ENCODE results near the gene BMPR1B. TPM values are rescaled to one million over a fixed set of nuclear protein-coding genes. Genes with fewer than 3 reads are reported as not detected.

BMPR1B gene
- polyA plus RNA-seq, 2 of the 4 experiments (the other 2 are of a cell fraction) = 6.4 to 21.2 TPM

DNA sequence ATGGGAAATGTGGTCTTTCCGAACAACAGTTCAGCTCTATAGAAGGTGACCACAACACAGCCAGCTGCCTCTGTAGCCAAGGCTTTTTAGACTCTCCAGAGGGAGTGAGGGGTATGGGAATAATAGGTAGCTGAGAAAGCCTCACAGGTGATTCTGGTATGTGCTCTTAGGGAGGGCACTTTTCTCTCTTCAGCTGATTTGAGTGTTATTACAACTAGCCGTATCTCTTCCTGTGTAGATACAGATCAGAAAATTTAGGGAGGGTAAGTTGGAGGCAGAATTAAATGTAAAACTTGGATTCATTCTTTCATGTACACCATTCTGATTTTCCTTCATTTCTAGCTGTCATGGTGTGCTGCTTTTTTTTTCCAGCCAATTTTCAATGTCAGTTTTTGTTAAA is 154.9 kb downstream of the BMPR1B start (continued):
- no peak for TF ChIP-seq PBX3 (IDR thresholded peaks at IDR 0.05)

DNA sequence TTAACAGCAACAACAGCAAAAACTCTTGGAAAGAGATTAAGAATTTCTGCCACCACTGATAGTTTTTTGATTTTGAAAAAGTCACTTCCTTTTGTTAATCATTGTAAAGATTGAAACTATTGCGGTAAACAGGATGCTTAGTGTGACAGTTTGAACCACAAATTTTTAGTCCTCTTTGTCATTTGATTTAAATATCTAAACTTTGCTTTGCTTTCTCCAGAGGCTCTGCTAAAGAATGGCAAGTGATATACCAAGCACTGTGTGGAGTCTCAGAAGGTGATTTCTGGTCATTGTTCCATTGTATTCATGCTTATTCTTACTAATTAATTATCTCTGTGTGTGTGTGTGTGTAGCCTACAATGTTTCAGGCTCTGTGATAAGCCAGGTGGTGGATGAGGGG is 155.6 kb downstream of the BMPR1B start:
- Histone ChIP-seq H3K9me3 (no peaks in the 10 kb centered on the region), H3K4me2 (no peak overlapping the region), H3K4me1 (no peaks in the 10 kb centered on the region; the same call in 2 of the 3 replicates), H3K27ac (no peak overlapping the region), H3K4me3 (no peak overlapping the region)
- no peak for TF ChIP-seq SMC3 (IDR thresholded peaks at IDR 0.05)
- no peak for TF ChIP-seq RAD21 (conservative IDR thresholded peaks at IDR 0.05 in 1 of 2, IDR thresholded peaks at IDR 0.05 in 1 of 2)
- no peak for TF ChIP-seq POLR2AphosphoS2 (conservative IDR thresholded peaks at IDR 0.05; ENCODE audit: low read length)
- no peak for TF ChIP-seq EHF (CRISPR knock-in tag; IDR thresholded peaks at IDR 0.05)
- TF ChIP-seq MYC (IDR thresholded peaks at IDR 0.05; ENCODE audit: borderline replicate concordance, low read length) = no peak
- no peak for DNase-seq (ENCODE audit: low read depth in 1 of 2, low spot score in 1 of 2)
- WGBS (ENCODE audit: missing lambda C conversion rate) = 93% methylated on average over 1 of the region's 1 CpG
- CTCF ChIA-PET = no interaction called here
- POLR2A ChIA-PET = no interaction called here
- no peak for ATAC-seq
- FAIRE-seq = no peak

GRCh38 chr4:94917146-94917545 is 159.4 kb downstream of the BMPR1B start:
- POLR2A ChIA-PET = no interaction called here
- CTCF ChIA-PET = no interaction called here
- no peak for DNase-seq (ENCODE audit: low read depth in 1 of 2, low spot score in 1 of 2)

GRCh38 chr4:94918543-94918942 is 160.8 kb downstream of the BMPR1B start:
- POLR2A ChIA-PET = no interaction called here
- 86% methylated on average over 1 of the region's 1 CpG for WGBS (ENCODE audit: missing lambda C conversion rate)

More at GRCh38 chr4:94917146-94917545, 159.4 kb downstream of the BMPR1B start:
- WGBS (ENCODE audit: missing lambda C conversion rate) = 93% methylated on average over 2 of the region's 2 CpGs
- H3K27ac ChIP-seq = no peak overlapping the region
- ATAC-seq (no peak), FAIRE-seq (no peak)
- H3K9me3 ChIP-seq = no peaks in the 10 kb centered on the region
- no peak for TF ChIP-seq RNF2 (IDR thresholded peaks at IDR 0.05; ENCODE audit: borderline replicate concordance, low read depth)
- TF ChIP-seq ZC3H11A (IDR thresholded peaks at IDR 0.05) = no peak
- no peak for TF ChIP-seq JUNB (IDR thresholded peaks at IDR 0.05)
- no peak for TF ChIP-seq NPAS2 (CRISPR knock-in tag; IDR thresholded peaks at IDR 0.05; ENCODE audit: borderline replicate concordance)
- TF ChIP-seq KDM5A (IDR thresholded peaks at IDR 0.05) = no peak
- no peak for TF ChIP-seq HOXB5 (CRISPR knock-in tag; IDR thresholded peaks at IDR 0.05)
- TF ChIP-seq, protein P1, sequence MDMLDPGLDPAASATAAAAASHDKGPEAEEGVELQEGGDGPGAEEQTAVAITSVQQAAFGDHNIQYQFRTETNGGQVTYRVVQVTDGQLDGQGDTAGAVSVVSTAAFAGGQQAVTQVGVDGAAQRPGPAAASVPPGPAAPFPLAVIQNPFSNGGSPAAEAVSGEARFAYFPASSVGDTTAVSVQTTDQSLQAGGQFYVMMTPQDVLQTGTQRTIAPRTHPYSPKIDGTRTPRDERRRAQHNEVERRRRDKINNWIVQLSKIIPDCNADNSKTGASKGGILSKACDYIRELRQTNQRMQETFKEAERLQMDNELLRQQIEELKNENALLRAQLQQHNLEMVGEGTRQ (IDR thresholded peaks at IDR 0.05) = no peak
- no peak for TF ChIP-seq HES2 (IDR thresholded peaks at IDR 0.05)
- TF ChIP-seq CHD2 (IDR thresholded peaks at IDR 0.05; ENCODE audit: low read length, partially characterized antibody) = no peak
- TF ChIP-seq EHF (CRISPR knock-in tag; IDR thresholded peaks at IDR 0.05) = no peak
- no peak overlapping the region for H3K4me3 ChIP-seq
- no peak overlapping the region for H3K4me2 ChIP-seq
- no peaks in the 10 kb centered on the region; the same call in 2 of the 3 replicates for H3K4me1 ChIP-seq

GRCh38 chr4:94920369-94920768 is 162.6 kb downstream of the BMPR1B start:
- ChIA-PET POLR2A (no interaction called here), CTCF (no interaction called here)
- H3K27ac ChIP-seq = no peak overlapping the region
- TF ChIP-seq FOSL2 (IDR thresholded peaks at IDR 0.05) = no peak
- no peak for TF ChIP-seq FOSL2 (CRISPR knock-in tag; IDR thresholded peaks at IDR 0.05)
- TF ChIP-seq KDM5A (IDR thresholded peaks at IDR 0.05) = no peak
- TF ChIP-seq, protein P1 (IDR thresholded peaks at IDR 0.05) = no peak
- no peak for TF ChIP-seq SREBF2 (IDR thresholded peaks at IDR 0.05)
- no peak for TF ChIP-seq TFCP2L1 (CRISPR knock-in tag; IDR thresholded peaks at IDR 0.05)
- TF ChIP-seq RARB (CRISPR knock-in tag; IDR thresholded peaks at IDR 0.05) = no peak
- no peak for TF ChIP-seq CHD4 (IDR thresholded peaks at IDR 0.05; ENCODE audit: borderline replicate concordance)
- TF ChIP-seq PHF8 (IDR thresholded peaks at IDR 0.05; ENCODE audit: borderline replicate concordance, low read depth) = no peak
- no peak for TF ChIP-seq RCOR1 (IDR thresholded peaks at IDR 0.05; ENCODE audit: low read depth, low read length)
- peaks cover 3% of the 10 kb centered on the region; the same call in 1 of the 3 replicates for H3K4me1 ChIP-seq
- FAIRE-seq = no peak
- DNase-seq (ENCODE audit: low read depth in 1 of 2, low spot score in 1 of 2) = no peak
- WGBS (ENCODE audit: missing lambda C conversion rate) = 89% methylated on average over 4 of the region's 4 CpGs
- no peak overlapping the region for H3K4me2 ChIP-seq
- no peaks in the 10 kb centered on the region for H3K9me3 ChIP-seq
- no peak overlapping the region for H3K4me3 ChIP-seq
- no peak for ATAC-seq

More at GRCh38 chr4:94918543-94918942, 160.8 kb downstream of the BMPR1B start:
- Histone ChIP-seq H3K9me3 (no peaks in the 10 kb centered on the region), H3K4me3 (no peak overlapping the region), H3K4me2 (no peak overlapping the region), H3K4me1 (no peaks in the 10 kb centered on the region; the same call in 2 of the 3 replicates), H3K27ac (no peak overlapping the region)
- CTCF ChIA-PET = no interaction called here
- FAIRE-seq (no peak), ATAC-seq (no peak), DNase-seq (ENCODE audit: low read depth in 1 of 2, low spot score in 1 of 2) (no peak)
- TF ChIP-seq HOXA7 (CRISPR knock-in tag; IDR thresholded peaks at IDR 0.05) (no peak), MAFK (IDR thresholded peaks at IDR 0.05; ENCODE audit: partially characterized antibody) (peak; percentile 95)
